ENCODE results near the gene CDC42EP4.
"Not testable (repeated sequence)": the region's sequence is repeated elsewhere in the genome, so short reads cannot be mapped to it uniquely, and the experiment has no call there.

CDC42EP4 gene

DNA sequence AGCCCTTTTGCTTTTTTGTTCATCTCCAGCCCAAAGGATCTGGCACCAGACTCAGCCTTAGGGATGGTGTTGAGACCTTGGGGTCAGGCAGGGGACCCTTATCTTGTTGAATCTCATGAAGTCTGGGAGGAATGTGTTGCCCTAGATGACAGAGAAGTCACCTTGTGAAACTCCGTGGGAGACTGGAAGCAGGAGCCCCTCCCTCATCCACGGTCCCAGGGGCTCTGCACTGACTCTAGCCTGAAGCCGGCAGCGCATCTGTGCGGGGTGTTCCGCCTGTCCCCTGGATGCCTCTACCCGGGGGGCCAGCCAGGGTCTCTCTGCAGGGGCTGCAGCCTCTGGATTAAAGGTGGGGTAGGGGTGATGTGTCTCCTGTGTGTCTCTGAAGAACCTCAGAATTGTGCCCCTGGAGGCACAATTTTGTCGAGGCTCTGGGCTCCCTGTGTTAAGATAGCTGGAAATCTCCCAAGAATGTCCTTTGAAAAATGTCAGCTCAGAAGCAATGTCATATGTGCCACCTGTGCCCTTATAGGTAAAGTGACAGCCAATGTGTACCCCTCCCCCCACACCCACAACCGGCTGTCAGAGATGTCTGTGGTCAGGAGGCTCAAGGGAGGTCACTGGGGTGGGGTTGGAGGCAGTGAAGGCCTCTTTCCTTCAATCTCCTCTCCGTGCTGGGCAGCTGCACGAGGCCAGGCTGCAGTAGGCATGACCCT, 32.1 kb upstream of the CDC42EP4 start:
- in situ Hi-C loops (cut with MboI; ENCODE audit: low sequenced_read_pairs): no loop called here

DNA sequence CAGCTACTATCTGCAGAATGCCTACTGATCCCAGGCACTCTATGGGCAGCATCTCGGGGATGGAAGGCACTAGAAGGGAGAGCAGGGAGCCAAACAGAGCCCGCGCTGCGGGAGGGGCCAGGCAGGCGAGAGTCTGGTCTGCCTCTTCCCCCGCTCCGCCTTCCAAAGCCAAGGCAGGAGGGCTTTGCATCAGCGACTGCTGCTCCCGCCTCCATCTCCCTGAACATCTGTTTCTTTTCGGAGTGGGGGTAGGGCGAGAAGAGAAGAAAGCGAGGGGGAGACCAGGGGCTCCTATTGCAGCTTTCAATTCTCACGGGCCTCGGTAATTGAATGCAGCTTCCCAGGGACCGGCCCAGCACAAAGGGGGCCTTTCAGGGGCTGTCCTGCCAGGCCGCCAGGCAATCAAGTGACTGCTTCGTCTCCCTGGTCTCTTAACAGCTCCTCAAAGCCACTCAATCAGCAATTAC, 31.4 kb upstream of the CDC42EP4 start:
- in situ Hi-C loops (cut with MboI; ENCODE audit: low sequenced_read_pairs): no loop called here

DNA sequence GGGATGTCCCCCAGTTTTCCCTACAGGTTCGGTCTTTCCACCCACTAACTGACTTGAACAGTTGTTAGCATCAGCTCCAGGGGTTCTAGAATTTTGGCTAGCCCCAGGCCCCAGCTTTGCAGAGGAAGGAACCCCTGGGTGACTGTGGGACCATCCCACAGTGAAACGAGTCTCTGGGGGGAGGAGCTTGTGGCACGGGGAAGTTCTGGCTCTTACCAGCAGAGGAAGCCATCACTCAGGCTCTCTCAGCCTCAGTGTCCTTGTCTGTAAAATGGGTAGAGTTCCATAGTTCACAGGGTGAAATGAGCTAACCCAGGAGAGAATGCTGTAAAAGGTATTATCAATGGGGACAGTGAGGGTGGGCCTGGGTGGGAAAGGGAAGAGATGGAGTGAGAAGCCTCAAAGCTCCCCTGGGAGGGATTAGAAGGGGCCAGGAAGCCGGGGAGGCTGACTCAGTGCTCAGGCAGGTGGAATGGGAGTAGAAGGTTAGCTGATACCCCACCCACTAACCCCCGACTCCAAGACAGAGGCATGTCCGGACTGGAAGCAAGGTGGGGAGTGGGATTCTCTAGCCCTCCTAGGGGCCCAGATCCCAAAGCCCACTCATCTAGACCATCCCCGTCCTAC, 30.9 kb upstream of the CDC42EP4 start:
- in situ Hi-C loops (cut with MboI; ENCODE audit: low sequenced_read_pairs): no loop called here

DNA sequence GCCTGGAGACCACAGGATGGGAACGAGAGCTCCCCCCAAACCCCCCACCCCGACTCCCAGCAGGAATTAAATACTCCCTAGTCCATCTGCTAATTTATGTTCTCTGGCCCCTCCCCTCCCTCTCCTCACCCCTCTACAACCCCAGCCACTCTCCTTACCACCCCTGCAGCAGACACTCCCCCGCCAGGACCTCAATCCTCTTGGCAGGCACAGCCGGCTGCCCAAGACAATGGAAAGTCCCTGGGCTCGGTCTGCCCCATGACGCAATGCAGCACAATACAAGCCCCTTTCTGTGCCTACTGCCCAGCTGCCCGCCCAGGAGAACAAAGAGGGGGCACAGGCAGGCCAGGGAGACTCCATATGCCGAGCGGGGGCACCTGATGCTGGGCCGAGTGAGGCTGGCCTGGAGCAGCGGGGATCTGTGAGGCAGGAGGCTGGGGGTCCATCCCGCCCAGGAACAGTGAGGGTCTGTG, 30.3 kb upstream of the CDC42EP4 start:
- in situ Hi-C loops (cut with MboI; ENCODE audit: low sequenced_read_pairs): no loop called here

GRCh38 chr17:73341350-73342049, 29.7 kb upstream of the CDC42EP4 start:
- in situ Hi-C loops (cut with MboI; ENCODE audit: low sequenced_read_pairs): no loop called here

DNA sequence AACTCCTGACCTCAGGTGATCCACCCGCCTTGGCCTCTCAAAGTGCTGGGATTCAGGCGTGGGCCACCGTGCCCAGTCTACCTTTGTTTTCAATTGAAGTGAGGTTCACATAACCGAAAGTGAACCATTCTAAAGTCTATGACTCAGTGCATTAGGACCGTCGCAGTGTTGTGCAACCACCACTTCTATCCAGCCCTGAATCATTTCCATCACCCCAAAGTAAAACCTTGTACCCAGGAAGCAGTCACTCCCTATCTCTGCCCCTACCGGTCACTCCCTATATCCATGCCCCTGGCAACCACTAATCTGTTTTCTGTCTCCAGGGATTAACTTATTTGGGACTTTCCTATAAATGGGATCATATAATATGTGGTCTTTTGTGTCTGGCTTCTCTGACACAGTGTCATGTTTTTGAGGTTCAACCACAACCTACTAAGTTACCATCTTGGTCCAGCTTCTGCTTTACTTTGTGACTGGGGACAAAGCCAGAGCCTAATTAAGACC, 28.3 kb upstream of the CDC42EP4 start:
- in situ Hi-C loops (cut with MboI; ENCODE audit: low sequenced_read_pairs): no loop called here

GRCh38 chr17:73338566-73339197, 26.9 kb upstream of the CDC42EP4 start:
- in situ Hi-C loops (cut with MboI; ENCODE audit: low sequenced_read_pairs): no loop called here

GRCh38 chr17:73338050-73338521, 26.3 kb upstream of the CDC42EP4 start:
- in situ Hi-C loops (cut with MboI; ENCODE audit: low sequenced_read_pairs): no loop called here

- in situ Hi-C loops (cut with MboI; ENCODE audit: low sequenced_read_pairs): no loop called here
Measured at GRCh38 chr17:73337330-73337710, 25.5 kb upstream of the CDC42EP4 start.

- in situ Hi-C loops (cut with MboI; ENCODE audit: low sequenced_read_pairs): no loop called here
Measured at GRCh38 chr17:73336408-73337329, 24.9 kb upstream of the CDC42EP4 start.

- in situ Hi-C loops (cut with MboI; ENCODE audit: low sequenced_read_pairs): no loop called here
Measured at GRCh38 chr17:73335591-73336407, 24.0 kb upstream of the CDC42EP4 start.

GRCh38 chr17:73334771-73335513, 23.1 kb upstream of the CDC42EP4 start:
- in situ Hi-C loops (cut with MboI; ENCODE audit: low sequenced_read_pairs): no loop called here

GRCh38 chr17:73333445-73333844, 21.6 kb upstream of the CDC42EP4 start:
- in situ Hi-C loops (cut with MboI; ENCODE audit: low sequenced_read_pairs): not testable (repeated sequence)

DNA sequence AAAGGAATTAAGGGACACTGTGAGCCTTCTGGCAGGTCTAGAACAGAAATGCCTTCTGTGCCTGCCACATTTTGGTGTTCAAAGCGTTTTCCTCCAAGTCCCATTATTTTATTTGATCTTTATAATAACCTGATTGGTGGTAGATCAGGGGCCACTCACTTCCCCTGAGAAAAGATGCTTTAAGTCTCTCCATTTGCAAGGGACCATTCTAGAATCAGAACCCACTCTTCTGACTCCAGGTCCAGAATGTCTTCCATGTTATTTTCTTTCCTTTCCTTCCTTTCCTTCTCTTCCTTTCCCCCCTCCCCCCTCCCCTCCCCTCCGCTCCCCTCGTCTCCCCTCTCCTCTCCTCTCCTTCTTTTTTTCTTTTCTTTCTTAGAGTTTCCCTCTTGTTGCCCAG, 19.3 kb upstream of the CDC42EP4 start:
- in situ Hi-C loops (cut with MboI; ENCODE audit: low sequenced_read_pairs): no loop called here

DNA sequence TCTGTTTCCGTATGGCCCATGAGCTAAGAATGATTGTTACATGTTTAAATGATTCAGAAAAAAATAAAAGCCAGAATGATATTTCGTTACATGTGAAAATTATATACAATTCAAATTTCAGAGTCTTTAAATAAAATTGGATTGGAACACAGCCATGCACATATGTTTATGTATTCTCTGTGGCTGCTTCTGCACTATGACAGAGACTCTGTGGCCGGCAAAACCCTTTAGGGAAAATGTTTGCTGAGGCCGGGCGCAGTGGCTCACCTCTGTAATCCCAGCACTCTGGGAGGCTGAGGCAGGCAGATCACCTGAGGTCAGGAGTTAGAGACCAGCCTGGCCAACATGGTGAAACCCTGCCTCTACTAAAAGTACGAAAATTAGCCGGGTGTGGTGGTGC, 15.9 kb upstream of the CDC42EP4 start:
- in situ Hi-C loops (cut with MboI; ENCODE audit: low sequenced_read_pairs): no loop called here

GRCh38 chr17:73325527-73325842, 13.7 kb upstream of the CDC42EP4 start:
- in situ Hi-C loops (cut with MboI; ENCODE audit: low sequenced_read_pairs): no loop called here

DNA sequence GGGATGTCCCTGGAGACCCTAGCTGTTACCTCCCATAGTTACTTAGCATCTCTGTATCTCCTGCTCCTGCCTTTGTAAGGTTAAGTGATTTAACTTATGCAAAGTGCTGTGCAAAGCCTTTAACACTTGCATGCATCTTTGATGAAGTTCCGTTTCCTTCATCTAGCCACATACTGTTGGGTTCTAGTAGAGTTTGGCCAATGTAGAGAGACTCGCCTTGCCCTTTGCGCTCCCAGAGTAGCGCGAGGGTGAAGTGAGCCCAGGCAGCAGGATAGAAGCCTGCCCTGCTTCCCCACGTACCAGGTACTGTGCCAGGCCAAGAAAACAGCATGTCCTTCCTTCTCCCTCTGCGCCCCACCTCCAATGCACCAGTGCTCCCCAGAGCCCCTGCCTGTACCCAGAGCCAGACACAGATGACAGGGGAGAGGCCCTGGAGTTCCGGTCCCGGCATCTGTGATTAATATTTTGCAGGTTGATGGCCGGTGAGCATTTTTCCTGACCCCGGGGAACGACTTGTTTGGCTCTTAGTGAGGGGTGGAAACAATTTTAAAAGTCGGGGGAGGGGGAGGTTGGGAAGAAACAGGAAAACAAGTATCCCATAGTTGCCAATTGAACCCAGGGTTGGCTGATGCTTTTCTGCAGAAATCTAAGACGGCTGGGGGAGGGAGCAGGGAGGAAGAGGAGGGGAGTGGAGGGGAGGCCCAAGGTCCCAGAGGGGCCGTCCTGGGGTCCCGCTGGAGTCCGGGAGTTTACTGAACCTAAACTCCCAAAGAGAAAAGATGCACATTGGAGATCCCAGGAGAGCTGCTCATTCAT, 13.1 kb upstream of the CDC42EP4 start:
- in situ Hi-C loops (cut with MboI; ENCODE audit: low sequenced_read_pairs): no loop called here

- in situ Hi-C loops (cut with MboI; ENCODE audit: low sequenced_read_pairs): no loop called here
Measured at GRCh38 chr17:73324160-73324475, 12.3 kb upstream of the CDC42EP4 start.

All from hTERT RPE-1 (cell line).